ENCODE measurements around the gene CFAP61. TPM values are rescaled to one million over a fixed set of nuclear protein-coding genes. Genes with fewer than 3 reads are reported as not detected.
A peak's percentile ranks its signal among the peaks of the same experiment; 100 is the strongest.
"Not testable (repeated sequence)": the region's sequence is repeated elsewhere in the genome, so short reads cannot be mapped to it uniquely, and the experiment has no call there.

The CFAP61 gene
- polyA plus RNA-seq, 1 donor from 2014 or later = not detected

GRCh38 chr20:20095114-20095872, 43.0 kb downstream of the CFAP61 start:
- Mint-ChIP-seq H3K27ac (no peak overlapping the region), H3K9me3 (no peaks in the 10 kb centered on the region), H3K27me3 (peaks cover 13% of the 10 kb centered on the region), H3K36me3 (no peaks in the 10 kb centered on the region), H3K4me3 (no peak overlapping the region), H3K4me1 (no peaks in the 10 kb centered on the region)

- H3K4me1 Mint-ChIP-seq = no peaks in the 10 kb centered on the region
- H3K27me3 Mint-ChIP-seq = peaks cover 11% of the 10 kb centered on the region
- H3K27ac Mint-ChIP-seq = no peak overlapping the region
- no peaks in the 10 kb centered on the region for H3K9me3 Mint-ChIP-seq
- H3K4me3 Mint-ChIP-seq = no peak overlapping the region
- H3K36me3 Mint-ChIP-seq = no peaks in the 10 kb centered on the region
Measured at GRCh38 chr20:20096421-20096820, 44.1 kb downstream of the CFAP61 start.

- Mint-ChIP-seq H3K27ac (no peak overlapping the region), H3K27me3 (peaks cover 5% of the 10 kb centered on the region), H3K9me3 (no peaks in the 10 kb centered on the region), H3K4me3 (no peak overlapping the region), H3K4me1 (no peaks in the 10 kb centered on the region), H3K36me3 (peaks cover 4% of the 10 kb centered on the region)
Measured at GRCh38 chr20:20100881-20101280, 48.5 kb downstream of the CFAP61 start.

- Mint-ChIP-seq H3K27ac (no peak overlapping the region), H3K4me3 (no peak overlapping the region), H3K27me3 (peaks cover 5% of the 10 kb centered on the region), H3K36me3 (peaks cover 4% of the 10 kb centered on the region), H3K9me3 (no peaks in the 10 kb centered on the region), H3K4me1 (no peaks in the 10 kb centered on the region)
Measured at GRCh38 chr20:20102163-20102562, 49.8 kb downstream of the CFAP61 start.

- Mint-ChIP-seq H3K27me3 (peaks cover 2% of the 10 kb centered on the region), H3K4me3 (no peak overlapping the region), H3K4me1 (no peaks in the 10 kb centered on the region), H3K36me3 (peaks cover 4% of the 10 kb centered on the region), H3K27ac (no peak overlapping the region), H3K9me3 (no peaks in the 10 kb centered on the region)
Measured at GRCh38 chr20:20102716-20103258, 50.5 kb downstream of the CFAP61 start.

- no peaks in the 10 kb centered on the region for H3K9me3 Mint-ChIP-seq
- H3K27me3 Mint-ChIP-seq = peaks cover 1% of the 10 kb centered on the region
- no peak overlapping the region for H3K4me3 Mint-ChIP-seq
- no peaks in the 10 kb centered on the region for H3K4me1 Mint-ChIP-seq
- H3K27ac Mint-ChIP-seq = no peak overlapping the region
- peaks cover 4% of the 10 kb centered on the region for H3K36me3 Mint-ChIP-seq
Measured at GRCh38 chr20:20103486-20103885, 51.2 kb downstream of the CFAP61 start.

GRCh38 chr20:20123187-20123586, 70.9 kb downstream of the CFAP61 start:
- not testable (repeated sequence) for H3K27me3 Mint-ChIP-seq, H3K4me3 Mint-ChIP-seq, H3K4me1 Mint-ChIP-seq, H3K36me3 Mint-ChIP-seq
- Mint-ChIP-seq H3K27ac (peak overlapping the region in 1 of 3 donors; percentile 41), H3K9me3 (peaks cover 3 to 17% (median 10%) of the 10 kb centered on the region in 3 donors)

- peak overlapping the region in 1 of 4 donors; percentile 1 for H3K4me3 Mint-ChIP-seq
- no peaks in the 10 kb centered on the region for H3K36me3 Mint-ChIP-seq
- peaks cover 5 to 24% (median 18%) of the 10 kb centered on the region in 3 donors for H3K9me3 Mint-ChIP-seq
- H3K27ac Mint-ChIP-seq = no peak overlapping the region
- no peaks in the 10 kb centered on the region for H3K4me1 Mint-ChIP-seq
- H3K27me3 Mint-ChIP-seq = peaks cover 10% of the 10 kb centered on the region
Measured at GRCh38 chr20:20130399-20130798, 78.1 kb downstream of the CFAP61 start.

- Mint-ChIP-seq H3K27me3 (peaks cover 1% of the 10 kb centered on the region), H3K27ac (no peak overlapping the region), H3K4me1 (no peaks in the 10 kb centered on the region), H3K36me3 (no peaks in the 10 kb centered on the region), H3K9me3 (peaks cover 5 to 13% (median 13%) of the 10 kb centered on the region in 3 donors), H3K4me3 (no peak overlapping the region)
Measured at GRCh38 chr20:20134941-20135575, 82.7 kb downstream of the CFAP61 start.

- H3K4me3 Mint-ChIP-seq = no peak overlapping the region
- no peaks in the 10 kb centered on the region for H3K4me1 Mint-ChIP-seq
- H3K36me3 Mint-ChIP-seq = no peaks in the 10 kb centered on the region
- H3K9me3 Mint-ChIP-seq = peaks cover 2 to 9% (median 8%) of the 10 kb centered on the region in 3 donors
- no peaks in the 10 kb centered on the region for H3K27me3 Mint-ChIP-seq
- no peak overlapping the region for H3K27ac Mint-ChIP-seq
Measured at GRCh38 chr20:20136313-20136712, 84.0 kb downstream of the CFAP61 start.

- Mint-ChIP-seq H3K4me3 (no peak overlapping the region), H3K4me1 (no peaks in the 10 kb centered on the region), H3K9me3 (peaks cover 2 to 5% (median 3%) of the 10 kb centered on the region in 3 donors), H3K27me3 (peaks cover 2% of the 10 kb centered on the region), H3K36me3 (no peaks in the 10 kb centered on the region), H3K27ac (no peak overlapping the region)
Measured at GRCh38 chr20:20137851-20138250, 85.5 kb downstream of the CFAP61 start.

- H3K9me3 Mint-ChIP-seq = peaks cover 0 to 3% (median 2%) of the 10 kb centered on the region in 3 donors
- H3K27me3 Mint-ChIP-seq = peaks cover 2% of the 10 kb centered on the region
- H3K27ac Mint-ChIP-seq = no peak overlapping the region
- H3K36me3 Mint-ChIP-seq = no peaks in the 10 kb centered on the region
- no peaks in the 10 kb centered on the region for H3K4me1 Mint-ChIP-seq
- no peak overlapping the region for H3K4me3 Mint-ChIP-seq
Measured at GRCh38 chr20:20138301-20139064, 86.2 kb downstream of the CFAP61 start.

- peaks cover 8% of the 10 kb centered on the region for H3K27me3 Mint-ChIP-seq
- no peaks in the 10 kb centered on the region for H3K4me1 Mint-ChIP-seq
- H3K9me3 Mint-ChIP-seq = peaks cover 0 to 8% (median 4%) of the 10 kb centered on the region in 3 donors
- H3K27ac Mint-ChIP-seq = no peak overlapping the region
- no peaks in the 10 kb centered on the region for H3K36me3 Mint-ChIP-seq
- H3K4me3 Mint-ChIP-seq = no peak overlapping the region
Measured at GRCh38 chr20:20139403-20139802, 87.1 kb downstream of the CFAP61 start.

- no peak overlapping the region for H3K4me3 Mint-ChIP-seq
- no peaks in the 10 kb centered on the region for H3K4me1 Mint-ChIP-seq
- H3K27ac Mint-ChIP-seq = no peak overlapping the region
- peaks cover 10% of the 10 kb centered on the region for H3K27me3 Mint-ChIP-seq
- H3K36me3 Mint-ChIP-seq = no peaks in the 10 kb centered on the region
- peaks cover 5 to 16% (median 7%) of the 10 kb centered on the region in 3 donors for H3K9me3 Mint-ChIP-seq
Measured at GRCh38 chr20:20143165-20143564, 90.8 kb downstream of the CFAP61 start.

- no peak overlapping the region for H3K4me3 Mint-ChIP-seq
- no peaks in the 10 kb centered on the region for H3K4me1 Mint-ChIP-seq
- peaks cover 5 to 16% (median 7%) of the 10 kb centered on the region in 3 donors for H3K9me3 Mint-ChIP-seq
- H3K36me3 Mint-ChIP-seq = no peaks in the 10 kb centered on the region
- no peak overlapping the region for H3K27ac Mint-ChIP-seq
- H3K27me3 Mint-ChIP-seq = peaks cover 10% of the 10 kb centered on the region
Measured at GRCh38 chr20:20143646-20144045, 91.3 kb downstream of the CFAP61 start.

Measured in IgD-negative memory B cell (primary cell).